OCI-LY7 (cell line): ENCODE results near the gene UBE2N. TPM values are rescaled to one million over a fixed set of nuclear protein-coding genes. Genes with fewer than 3 reads are reported as not detected.

Experiments
- BruUV-seq: library from RNA; stranded (reverse); fragments of 400-500 nt; replicated peaks from 2 replicates; lab custom pipeline; 2021; lab: Mats Ljungman, UMichigan
- CTCF ChIA-PET: fragments of 300-600 bp; sonication (Branson Sonifier 250); formaldehyde crosslinking; loops from one replicate; lab custom pipeline; 2022; ENCODE audit warnings: antibody characterized with exemption; ENCODE audit not compliant: unreplicated experiment; lab: Charles Lee
- POLR2A ChIA-PET: fragments of 300-600 bp; sonication (Branson Sonifier 250); formaldehyde crosslinking; loops from one replicate; lab custom pipeline; 2022; ENCODE audit warnings: antibody characterized with exemption; lab: Charles Lee
- DNase-seq: peaks from one replicate; pipeline ENCODE4 v3.0.0-alpha.2; 2015; ENCODE audit warnings: low spot score
- H2AFZ ChIP-seq: fragments of 200-600 bp; sonication (generic), shearing (Covaris generic); 2 replicates; pipeline ENCODE4 v1.6.1; 2014; ENCODE audit warnings: mild to moderate bottlenecking, antibody characterized with exemption, low read length, moderate library complexity
- H3K27ac ChIP-seq: fragments of 200-600 bp; sonication (generic); 2 replicates; pipeline ENCODE4 v1.5.1; 2014; ENCODE audit warnings: mixed run types, low read depth, mild to moderate bottlenecking, moderate library complexity, low read length, inconsistent platforms; ENCODE audit not compliant: poor library complexity, severe bottlenecking
- H3K36me3 ChIP-seq: fragments of 200-600 bp; sonication (generic); 2 replicates; pipeline ENCODE4 v1.6.1; 2014; ENCODE audit warnings: mild to moderate bottlenecking, antibody characterized with exemption, low read length, moderate library complexity, mixed read lengths; ENCODE audit not compliant: insufficient read depth
- H3K4me1 ChIP-seq: fragments of 200-600 bp; sonication (generic); 2 replicates; pipeline ENCODE4 v1.5.1; 2014; ENCODE audit warnings: mild to moderate bottlenecking, low read length; ENCODE audit not compliant: insufficient read depth, poor library complexity, severe bottlenecking
- H3K4me2 ChIP-seq: fragments of 200-600 bp; sonication (generic); 2 replicates; pipeline ENCODE4 v1.6.1; 2014; ENCODE audit warnings: mild to moderate bottlenecking, low read length
- H3K4me3 ChIP-seq: fragments of 200-600 bp; sonication (generic); 2 replicates; pipeline ENCODE4 v1.5.1; 2014; ENCODE audit warnings: mild to moderate bottlenecking, low read depth, low read length; ENCODE audit not compliant: poor library complexity, severe bottlenecking
- H3K79me2 ChIP-seq: fragments of 200-600 bp; sonication (generic); 2 replicates; pipeline ENCODE4 v1.6.1; 2016; ENCODE audit warnings: low read depth, mild to moderate bottlenecking, low read length, moderate library complexity, mixed read lengths; ENCODE audit not compliant: insufficient read depth
- H3K9me2 ChIP-seq: fragments of 200-600 bp; sonication (generic); 2 replicates; pipeline ENCODE4 v1.6.1; 2016; ENCODE audit warnings: mild to moderate bottlenecking, low read length, mixed read lengths; ENCODE audit not compliant: insufficient read depth
- H3K9me3 ChIP-seq: fragments of 200-600 bp; sonication (generic); 2 replicates; pipeline ENCODE4 v1.6.1; 2014; ENCODE audit warnings: mild to moderate bottlenecking, mixed run types, low read length, mixed read lengths
- H4K20me1 ChIP-seq: fragments of 200-600 bp; sonication (generic); 2 replicates; pipeline ENCODE4 v1.6.1; 2014; ENCODE audit warnings: mild to moderate bottlenecking, antibody characterized with exemption, low read length, moderate library complexity, mixed read lengths; ENCODE audit not compliant: insufficient read depth
- CTCF ChIP-seq: fragments of 200-600 bp; sonication (generic); conservative IDR thresholded peaks from 2 replicates; pipeline ENCODE4 v1.5.1; 2014; ENCODE audit warnings: mild to moderate bottlenecking, antibody characterized with exemption, low read length, moderate library complexity, mixed read lengths
- EZH2phosphoT487 ChIP-seq: fragments of 200-600 bp; sonication (generic); IDR thresholded peaks from 2 replicates; pipeline ENCODE4 v1.6.1; 2018; ENCODE audit warnings: low read depth, borderline replicate concordance, mild to moderate bottlenecking, mixed run types, antibody characterized with exemption, low read length, moderate library complexity, mixed read lengths
- intact Hi-C: fragments of 100-400 bp; cut with micrococcal nuclease; formaldehyde crosslinking; loops from one replicate; pipeline ENCODE4 v1.10.0; 2022; ENCODE audit not compliant: unreplicated experiment
- total RNA-seq, 2 experiments: library from RNA; depleted of rRNA in 1 of 2; stranded (reverse); fragments of >200 nt in 1 of 2; shearing (Covaris generic) in 1 of 2; gene quantifications; 2 replicates each; pipeline ENCODE4 v1.2.3, GENCODE V29; 2014 to 2022

The UBE2N gene
- total RNA-seq, 2 experiments from 2014 or later, result 153 to 214 TPM

GRCh38 chr12:93449277-93449676 is 7.5 kb upstream of the UBE2N start:
- TF ChIP-seq EZH2phosphoT487 (no peak), CTCF (no peak)
- H3K9me3 ChIP-seq, result no peaks in the 10 kb centered on the region
- no peak overlapping the region for H2AFZ ChIP-seq
- no peak overlapping the region for H3K4me2 ChIP-seq
- H3K79me2 ChIP-seq, result no peaks in the 10 kb centered on the region
- ChIA-PET CTCF (no interaction called here), POLR2A (interaction anchor here (0.7 to 1.6 kb wide), 2 partner anchors 11 to 15 kb away, joined by 3 to 5 read pairs; no protein-coding TSS in a partner anchor)
- no peak overlapping the region for H3K4me3 ChIP-seq
- no peaks in the 10 kb centered on the region for H4K20me1 ChIP-seq
- intact Hi-C loops, result loop anchor here (10.0 kb wide), 1 partner anchor 226 kb away; the partner anchor contains the start of gene CRADD
- DNase-seq, result peak; percentile 28
- H3K36me3 ChIP-seq, result no peaks in the 10 kb centered on the region
- H3K27ac ChIP-seq, result no peak overlapping the region
- H3K9me2 ChIP-seq, result no peaks in the 10 kb centered on the region
- peaks cover 10% of the 10 kb centered on the region for H3K4me1 ChIP-seq
- BruUV-seq, result no TSS peak

- no peaks in the 10 kb centered on the region for H3K9me3 ChIP-seq
- no peaks in the 10 kb centered on the region for H3K9me2 ChIP-seq
- H3K27ac ChIP-seq, result no peak overlapping the region
- intact Hi-C loops, result loop anchor here (10.0 kb wide), 1 partner anchor 226 kb away; the partner anchor contains the start of gene CRADD
- POLR2A ChIA-PET, result interaction anchor here (1.6 kb wide), 1 partner anchor 11 kb away, joined by 3 read pairs; no protein-coding TSS in a partner anchor
- no peak overlapping the region for H3K4me3 ChIP-seq
- no peaks in the 10 kb centered on the region for H3K36me3 ChIP-seq
- CTCF ChIA-PET, result no interaction called here
- no peaks in the 10 kb centered on the region for H3K79me2 ChIP-seq
- no peak for TF ChIP-seq CTCF
- no TSS peak for BruUV-seq
- no peak overlapping the region for H2AFZ ChIP-seq
- no peaks in the 10 kb centered on the region for H4K20me1 ChIP-seq
- no peak overlapping the region for H3K4me2 ChIP-seq
- no peak for DNase-seq
- H3K4me1 ChIP-seq, result peaks cover 12% of the 10 kb centered on the region
These were observed 7.0 kb upstream of the UBE2N start for GRCh38 chr12:93448796-93449195.

GRCh38 chr12:93447555-93448290 is 6.0 kb upstream of the UBE2N start:
- ChIA-PET POLR2A (no interaction called here), CTCF (no interaction called here)
- Histone ChIP-seq H3K4me2 (no peak overlapping the region), H3K36me3 (no peaks in the 10 kb centered on the region), H3K79me2 (peaks cover 6% of the 10 kb centered on the region; the same call in 1 of the 2 replicates), H3K9me2 (no peaks in the 10 kb centered on the region), H3K4me1 (peaks cover 23% of the 10 kb centered on the region), H4K20me1 (no peaks in the 10 kb centered on the region), H3K27ac (no peak overlapping the region), H3K4me3 (no peak overlapping the region), H3K9me3 (no peaks in the 10 kb centered on the region), H2AFZ (no peak overlapping the region)
- no peak for DNase-seq
- no TSS peak for BruUV-seq
- intact Hi-C loops, result loop anchor here (10.0 kb wide), 1 partner anchor 227 kb away; the partner anchor contains the start of gene CRADD
- no peak for TF ChIP-seq CTCF
- no peak for TF ChIP-seq EZH2phosphoT487
